Mesenchymal stem cell (in vitro differentiated cells and primary cell): ENCODE measurements around the gene CASKIN2.

Experiments
- DNase-seq: peaks from one replicate; pipeline ENCODE4 v3.0.0-alpha.2; 2013
- H2AFZ ChIP-seq: one replicate; pipeline ENCODE4 v1.6.1; 2013; ENCODE audit warnings: low read depth, mild to moderate bottlenecking, control low read depth, inconsistent platforms, low read length, moderate library complexity
- H2AK5ac ChIP-seq: 2 replicates; pipeline ENCODE4 v1.6.1; 2013; ENCODE audit warnings: low read length, moderate library complexity, mild to moderate bottlenecking, inconsistent platforms; ENCODE audit not compliant: severe bottlenecking
- H2BK120ac ChIP-seq: one replicate; pipeline ENCODE4 v1.6.1; 2013; ENCODE audit warnings: low read depth, mild to moderate bottlenecking, inconsistent platforms, low read length, moderate library complexity
- H2BK12ac ChIP-seq, 2 experiments: one replicate each; pipeline ENCODE4 v1.6.1; 2013; ENCODE audit warnings: inconsistent platforms in 2 of 2, low read length in 2 of 2, mild to moderate bottlenecking in 2 of 2, moderate library complexity in 2 of 2, control low read depth in 1 of 2
- H2BK15ac ChIP-seq: one replicate; pipeline ENCODE4 v1.6.1; 2013; ENCODE audit warnings: mild to moderate bottlenecking, low read depth, inconsistent platforms; ENCODE audit not compliant: poor library complexity, severe bottlenecking
- H2BK5ac ChIP-seq: 2 replicates; pipeline ENCODE4 v1.6.1; 2013; ENCODE audit warnings: low read depth, mild to moderate bottlenecking, low read length, control low read depth, inconsistent platforms; ENCODE audit not compliant: poor library complexity, severe bottlenecking
- H3K14ac ChIP-seq, 2 experiments: one replicate each; pipeline ENCODE4 v1.6.1; 2013; ENCODE audit warnings: inconsistent platforms in 2 of 2, low read length in 2 of 2, control low read depth in 1 of 2, mild to moderate bottlenecking in 1 of 2, moderate library complexity in 1 of 2
- H3K18ac ChIP-seq, 2 experiments: one replicate each; pipeline ENCODE4 v1.6.1; 2013; ENCODE audit warnings: inconsistent platforms in 2 of 2, low read length in 2 of 2, control low read depth in 1 of 2, low read depth in 1 of 2, mild to moderate bottlenecking in 1 of 2
- H3K23ac ChIP-seq, 2 experiments: one replicate each; pipeline ENCODE4 v1.6.1; 2013; ENCODE audit warnings: inconsistent platforms in 2 of 2, low read length in 2 of 2, mild to moderate bottlenecking in 2 of 2, moderate library complexity in 2 of 2, control low read depth in 1 of 2
- H3K27ac ChIP-seq: 2 replicates; pipeline ENCODE4 v1.5.1; 2013; ENCODE audit warnings: mild to moderate bottlenecking, moderate library complexity, low read length, control low read depth, inconsistent platforms; ENCODE audit not compliant: poor library complexity, severe bottlenecking
- H3K27me3 ChIP-seq, 2 experiments: 2 replicates each; pipeline versions ENCODE4 v1.6.1 to v1.7.0; 2013; ENCODE audit warnings: low read length in 2 of 2, mild to moderate bottlenecking in 2 of 2, moderate library complexity in 2 of 2, control low read depth in 1 of 2, inconsistent platforms in 1 of 2; ENCODE audit not compliant: control insufficient read depth in 1 of 2, insufficient read depth in 1 of 2
- H3K36me3 ChIP-seq, 2 experiments: 2 replicates each; pipeline versions ENCODE4 v1.6.1 to v1.7.0; 2013; ENCODE audit warnings: low read length in 2 of 2, control low read depth in 1 of 2, inconsistent platforms in 1 of 2, low read depth in 1 of 2, mild to moderate bottlenecking in 1 of 2; ENCODE audit not compliant: insufficient read depth in 2 of 2, control insufficient read depth in 1 of 2
- H3K4ac ChIP-seq, 2 experiments: one replicate each; pipeline ENCODE4 v1.6.1; 2013; ENCODE audit warnings: inconsistent platforms in 2 of 2, low read length in 2 of 2, mild to moderate bottlenecking in 2 of 2, moderate library complexity in 2 of 2, control low read depth in 1 of 2, low read depth in 1 of 2
- H3K4me1 ChIP-seq: 2 replicates; pipeline ENCODE4 v1.6.1; 2013; ENCODE audit warnings: low read depth, low read length, control low read depth; ENCODE audit not compliant: control insufficient read depth, insufficient read depth
- H3K4me2 ChIP-seq: 2 replicates; pipeline ENCODE4 v1.6.1; 2013; ENCODE audit warnings: low read length, mild to moderate bottlenecking, inconsistent platforms; ENCODE audit not compliant: poor library complexity, severe bottlenecking
- H3K4me3 ChIP-seq, 2 experiments: 2 replicates each; pipeline versions ENCODE4 v1.5.1 to v1.7.0; 2013; ENCODE audit warnings: low read length in 2 of 2, mild to moderate bottlenecking in 2 of 2, control low read depth in 1 of 2, low read depth in 1 of 2; ENCODE audit not compliant: insufficient read depth in 1 of 2
- H3K79me1 ChIP-seq: replicated peaks from 2 replicates; pipeline ENCODE4 v1.6.1; 2013; ENCODE audit warnings: mild to moderate bottlenecking, control low read depth, low read length, inconsistent platforms; ENCODE audit not compliant: poor library complexity, severe bottlenecking
- H3K9ac ChIP-seq: 2 replicates; pipeline ENCODE4 v1.7.0; 2013; ENCODE audit warnings: mild to moderate bottlenecking, low read length, moderate library complexity
- H3K9me3 ChIP-seq: 2 replicates; pipeline ENCODE4 v1.7.0; 2013; ENCODE audit warnings: mild to moderate bottlenecking, low read length; ENCODE audit not compliant: control insufficient read depth
- H4K8ac ChIP-seq: one replicate; pipeline ENCODE4 v1.6.1; 2013; ENCODE audit warnings: inconsistent platforms, mild to moderate bottlenecking, low read length, moderate library complexity
- H4K91ac ChIP-seq: one replicate; pipeline ENCODE4 v1.6.1; 2013; ENCODE audit warnings: mild to moderate bottlenecking, low read length, inconsistent platforms
- WGBS: methylation state at CpG from one replicate; pipeline ENCODE4 v1.1.7; 2013; ENCODE audit warnings: mixed read lengths; 5-methylcytosine and 5-hydroxymethylcytosine counted together

CASKIN2 gene

DNA sequence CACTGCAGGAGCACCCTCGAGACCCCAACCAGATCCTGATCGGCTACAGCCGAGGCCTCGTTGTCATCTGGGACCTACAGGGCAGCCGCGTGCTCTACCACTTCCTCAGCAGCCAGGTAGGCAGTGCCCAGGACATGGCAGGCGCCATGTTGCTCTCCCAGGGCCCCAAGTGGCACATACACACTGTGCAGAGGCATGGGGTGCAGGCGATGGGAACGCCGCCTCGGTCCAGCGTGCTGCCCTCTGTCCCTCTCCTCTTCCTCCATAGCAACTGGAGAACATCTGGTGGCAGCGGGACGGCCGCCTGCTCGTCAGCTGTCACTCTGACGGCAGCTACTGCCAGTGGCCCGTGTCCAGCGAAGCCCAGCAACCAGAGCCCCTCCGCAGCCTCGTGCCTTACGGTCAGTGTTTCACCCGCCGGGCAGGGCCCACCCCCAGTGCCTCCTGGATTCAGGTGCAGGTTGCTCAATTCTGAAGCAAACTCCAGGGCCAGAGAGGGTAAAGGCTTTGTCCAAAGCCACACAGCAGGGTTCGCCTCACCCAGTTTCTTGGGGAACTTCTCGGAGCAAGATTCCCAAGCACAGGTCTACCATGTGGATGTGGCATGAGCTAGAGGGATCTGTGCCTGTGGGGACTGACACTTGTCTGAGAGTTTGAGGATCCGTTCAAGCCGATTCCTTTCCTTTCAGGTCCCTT, 47.9 kb upstream of the CASKIN2 start:
- Histone ChIP-seq H3K14ac (no peak overlapping the region), H3K4ac (no peak overlapping the region), H3K9ac (no peak overlapping the region), H2BK120ac (no peak overlapping the region), H3K79me1 (no peaks in the 10 kb centered on the region), H2BK12ac (no peak overlapping the region), H3K23ac (no peak overlapping the region), H2BK5ac (no peak overlapping the region), H3K4me2 (no peak overlapping the region), H3K4me3 (no peak overlapping the region), H2BK15ac (no peak overlapping the region), H3K18ac (no peak overlapping the region), H4K8ac (no peak overlapping the region), H3K9me3 (no peaks in the 10 kb centered on the region), H3K27me3 (peaks cover 0 to 47% of the 10 kb centered on the region in 2 experiments), H2AK5ac (no peak overlapping the region), H4K91ac (peak overlapping the region; percentile 11), H2AFZ (no peak overlapping the region), H3K4me1 (peaks cover 24% of the 10 kb centered on the region), H3K36me3 (peaks cover 0 to 9% of the 10 kb centered on the region in 2 experiments), H3K27ac (no peak overlapping the region)
- DNase-seq: no peak
- WGBS: 92% methylated on average over 28 of the region's 28 CpGs

DNA sequence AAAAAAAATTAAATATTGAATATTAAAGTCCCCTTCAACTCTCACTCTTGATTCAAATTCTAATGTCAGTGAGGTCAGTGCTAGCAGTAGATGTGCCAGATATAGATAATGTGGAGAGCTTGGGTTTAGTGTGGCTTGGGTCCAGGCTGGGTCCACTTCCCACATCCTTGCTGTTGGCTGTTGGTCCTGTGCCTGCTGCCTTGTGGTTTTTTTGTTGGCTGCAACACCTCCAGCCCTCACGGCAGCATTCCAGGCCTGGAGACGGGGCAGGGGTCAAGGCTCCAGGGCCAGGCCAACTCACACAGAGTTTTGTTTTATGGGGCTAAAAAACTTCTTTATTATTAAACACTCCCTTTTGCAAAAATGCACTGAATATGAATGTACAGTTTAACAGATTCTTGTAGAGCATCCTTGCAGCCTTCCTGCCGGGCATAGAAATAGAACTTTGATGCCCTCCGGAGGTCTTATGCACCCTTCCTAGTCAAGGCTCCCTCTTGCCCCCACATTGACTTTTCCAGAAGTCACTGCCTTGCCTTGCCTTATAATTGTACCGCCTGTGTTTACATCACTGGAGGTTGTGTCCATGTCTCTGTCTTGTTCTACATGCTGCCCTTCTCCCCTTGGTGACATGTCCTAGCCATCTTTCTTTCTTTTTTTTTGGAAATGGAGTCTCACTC, 46.7 kb upstream of the CASKIN2 start:
- 72% methylated on average over 4 of the region's 5 CpGs for WGBS
- no peak overlapping the region for H3K27ac ChIP-seq
- no peak for DNase-seq
- H3K79me1 ChIP-seq: no peaks in the 10 kb centered on the region
- no peak overlapping the region for H2BK15ac ChIP-seq
- H2AK5ac ChIP-seq: no peak overlapping the region
- H3K36me3 ChIP-seq: peaks cover 0 to 9% of the 10 kb centered on the region in 2 experiments
- no peak overlapping the region for H4K8ac ChIP-seq
- H3K9me3 ChIP-seq: no peaks in the 10 kb centered on the region
- no peak overlapping the region for H3K23ac ChIP-seq
- no peak overlapping the region for H3K9ac ChIP-seq
- no peak overlapping the region for H2BK120ac ChIP-seq
- H4K91ac ChIP-seq: no peak overlapping the region
- H3K4me3 ChIP-seq: no peak overlapping the region
- H3K27me3 ChIP-seq: peaks cover 0 to 40% of the 10 kb centered on the region in 2 experiments
- H3K14ac ChIP-seq: no peak overlapping the region
- no peak overlapping the region for H2AFZ ChIP-seq
- no peak overlapping the region for H3K18ac ChIP-seq
- no peak overlapping the region for H2BK12ac ChIP-seq
- no peak overlapping the region for H3K4me2 ChIP-seq
- no peak overlapping the region for H2BK5ac ChIP-seq
- no peak overlapping the region for H3K4ac ChIP-seq
- H3K4me1 ChIP-seq: peaks cover 36% of the 10 kb centered on the region

DNA sequence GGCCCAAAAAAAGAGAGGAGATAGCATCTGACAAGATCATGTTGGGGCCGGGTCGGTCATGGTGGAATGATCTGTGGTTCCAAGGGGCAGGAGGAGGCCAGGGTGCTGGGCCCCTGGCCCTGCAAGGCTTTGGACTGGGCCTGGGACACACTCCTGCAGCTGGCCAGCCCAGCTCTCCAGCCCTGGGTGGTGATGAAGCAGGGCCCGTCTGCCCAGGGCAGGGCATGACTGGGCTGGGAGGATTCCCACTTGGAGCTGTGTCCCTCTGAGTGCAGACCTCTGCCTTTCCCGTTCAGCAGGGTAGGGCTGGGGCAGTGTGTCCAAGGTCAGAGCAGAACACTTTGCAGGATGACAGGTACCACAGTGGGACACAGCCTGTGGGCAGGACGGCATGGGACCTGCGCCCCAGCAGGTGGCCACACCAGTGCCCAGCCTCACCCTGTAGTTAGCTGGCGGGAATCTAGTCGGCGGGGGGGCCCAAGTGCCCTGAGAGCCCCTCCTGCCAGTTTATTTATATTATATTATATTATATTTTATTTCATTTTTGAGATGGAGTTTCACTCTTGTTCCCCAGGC, 44.7 kb upstream of the CASKIN2 start:
- DNase-seq: no peak
- Histone ChIP-seq H3K4me1 (peaks cover 39% of the 10 kb centered on the region), H4K8ac (no peak overlapping the region), H4K91ac (no peak overlapping the region), H3K9ac (no peak overlapping the region), H2BK12ac (no peak overlapping the region), H2BK15ac (no peak overlapping the region), H2BK120ac (no peak overlapping the region), H3K27ac (no peak overlapping the region), H2AFZ (no peak overlapping the region), H3K79me1 (no peaks in the 10 kb centered on the region), H3K4me2 (no peak overlapping the region), H3K23ac (no peak overlapping the region), H3K4ac (no peak overlapping the region), H2AK5ac (no peak overlapping the region), H3K9me3 (no peaks in the 10 kb centered on the region), H3K36me3 (peaks cover 0 to 9% of the 10 kb centered on the region in 2 experiments), H3K14ac (no peak overlapping the region), H3K4me3 (no peak overlapping the region), H2BK5ac (no peak overlapping the region), H3K27me3 (peaks cover 0 to 21% of the 10 kb centered on the region in 2 experiments), H3K18ac (no peak overlapping the region)
- 90% methylated on average over 6 of the region's 9 CpGs for whole genome bisulfite sequencing
